NCI-H2107 (cell line): ENCODE measurements around the gene TRAF1.

Source experiments
- DNase-seq: peaks from one replicate; lab custom pipeline; 2025; lab: John Stamatoyannopoulos, UW

Gene TRAF1

DNA sequence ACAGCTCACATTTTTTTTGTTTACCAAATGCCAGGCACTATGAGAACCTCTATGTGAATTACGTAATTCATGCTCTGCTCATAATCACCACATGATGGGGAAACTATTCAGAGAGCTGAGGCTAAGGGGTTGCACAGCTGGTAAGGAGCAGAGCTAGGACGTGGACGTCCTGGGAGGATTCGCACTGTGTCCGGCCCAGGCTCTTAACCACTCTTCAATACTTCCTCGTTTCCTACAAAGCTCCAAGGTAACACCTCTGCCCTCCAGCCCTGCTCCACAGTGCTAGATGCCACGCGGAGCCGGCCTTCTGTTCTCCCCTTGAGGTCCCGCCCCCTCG is 58.3 kb downstream of the TRAF1 start:
- DNase-seq, result no peak

DNA sequence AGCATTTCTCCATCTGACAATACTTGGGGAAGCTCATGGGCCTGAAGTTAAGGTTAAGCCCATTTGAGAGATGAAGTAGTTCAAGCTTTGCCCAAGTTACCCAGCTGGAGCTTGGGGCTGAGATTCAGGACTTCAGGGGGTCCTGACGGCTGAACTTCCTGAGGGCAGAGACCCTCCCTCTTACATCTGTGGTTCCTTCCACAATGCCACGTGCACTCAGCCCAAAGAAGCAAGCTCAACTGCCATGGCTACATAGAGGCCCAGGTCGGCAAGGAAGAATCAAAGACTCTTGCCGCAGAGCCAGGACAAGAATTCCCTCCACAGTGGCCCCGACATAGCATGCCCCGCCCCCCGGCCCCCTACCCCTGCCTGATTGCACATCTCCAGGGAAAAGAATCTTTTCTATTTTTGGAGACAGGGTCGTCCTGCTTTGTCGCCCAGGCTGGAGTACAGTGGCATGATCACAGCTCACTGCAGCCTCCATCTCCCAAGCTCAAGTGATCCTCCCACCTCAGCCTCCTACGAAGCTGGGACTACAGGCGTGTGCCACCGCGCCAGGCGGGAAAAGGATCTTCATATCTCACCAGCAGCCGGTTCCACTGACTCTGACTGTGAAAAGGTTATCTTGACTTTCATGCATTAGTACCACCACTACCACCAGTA is 58.8 kb downstream of the TRAF1 start:
- DNase-seq, result no peak

DNA sequence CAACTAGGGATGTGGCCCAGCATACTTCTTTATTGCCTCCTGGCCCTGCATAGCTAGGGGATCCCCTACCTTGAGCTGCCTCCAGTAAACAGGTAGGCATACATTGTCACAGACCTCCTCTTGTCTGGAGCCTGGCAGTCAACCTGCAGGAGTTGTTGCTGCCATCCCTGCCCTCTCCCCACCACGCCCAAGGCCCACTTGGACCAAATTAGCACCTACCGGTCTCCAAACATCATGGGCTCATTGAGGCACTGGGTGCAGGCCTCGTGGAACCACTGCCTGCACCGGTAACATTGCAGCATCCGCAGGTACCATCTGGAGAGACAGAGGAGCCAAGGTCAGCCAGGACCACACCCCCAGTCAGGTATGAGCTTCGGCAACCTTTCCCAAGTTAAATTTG is 59.9 kb downstream of the TRAF1 start:
- DNase-seq, result no peak

DNA sequence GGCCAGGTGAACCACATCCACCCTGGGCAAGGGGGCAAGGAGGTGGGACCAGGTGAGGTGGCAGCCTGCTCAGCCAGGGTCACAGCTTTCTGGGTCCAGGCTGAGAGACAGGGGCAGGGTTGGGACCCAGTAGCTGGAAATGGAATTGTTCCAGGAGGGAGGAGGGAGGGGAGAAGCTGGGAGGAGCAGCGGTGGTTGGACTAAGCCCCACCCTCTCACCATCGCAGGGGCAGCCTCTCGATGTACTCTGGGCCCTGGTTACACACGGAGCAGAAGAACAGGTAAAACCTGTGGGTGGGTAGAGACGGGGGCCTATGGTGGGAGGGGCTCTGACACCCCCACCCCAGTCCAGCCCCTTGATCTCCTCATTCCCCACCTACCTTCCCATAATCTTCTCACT is 60.8 kb downstream of the TRAF1 start:
- DNase-seq, result no peak

DNA sequence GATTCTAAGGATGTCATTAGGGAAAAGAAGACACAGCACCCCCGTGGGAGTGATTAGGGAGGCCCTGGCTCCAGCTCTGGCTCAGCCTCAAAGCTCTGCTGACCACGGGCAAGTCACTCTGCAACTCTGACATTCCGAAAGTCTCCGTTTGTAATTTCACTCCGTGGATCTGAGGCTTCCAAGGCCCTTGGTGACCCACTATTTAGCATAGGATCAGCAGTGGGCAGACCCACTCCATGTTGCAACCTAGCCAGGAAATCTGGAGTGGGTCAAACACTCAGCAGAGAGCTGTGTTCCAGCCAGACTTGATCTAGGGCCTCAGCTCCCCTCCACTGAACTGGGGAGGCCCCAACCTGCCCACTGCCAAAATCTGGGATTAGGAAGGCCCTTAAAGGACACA is 61.4 kb downstream of the TRAF1 start:
- no peak for DNase-seq

DNA sequence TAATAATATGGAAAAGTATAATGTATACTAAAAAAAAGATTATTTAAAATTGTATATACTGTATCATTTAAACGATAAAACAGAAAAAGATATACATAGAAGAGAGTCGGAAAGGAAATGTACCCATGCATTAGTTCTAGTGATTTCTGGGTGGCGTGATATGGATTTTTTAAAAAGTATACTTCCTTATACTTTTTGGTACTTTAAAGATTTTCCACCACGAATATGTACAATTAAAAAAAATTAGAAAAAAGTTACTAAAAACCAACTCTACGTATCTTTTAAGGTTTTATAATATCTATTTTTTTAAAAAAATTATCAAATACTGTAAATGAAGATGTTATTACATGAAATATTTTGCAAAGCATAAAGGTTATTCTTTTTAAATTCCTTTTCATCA is 61.9 kb downstream of the TRAF1 start:
- DNase-seq, result no peak

DNA sequence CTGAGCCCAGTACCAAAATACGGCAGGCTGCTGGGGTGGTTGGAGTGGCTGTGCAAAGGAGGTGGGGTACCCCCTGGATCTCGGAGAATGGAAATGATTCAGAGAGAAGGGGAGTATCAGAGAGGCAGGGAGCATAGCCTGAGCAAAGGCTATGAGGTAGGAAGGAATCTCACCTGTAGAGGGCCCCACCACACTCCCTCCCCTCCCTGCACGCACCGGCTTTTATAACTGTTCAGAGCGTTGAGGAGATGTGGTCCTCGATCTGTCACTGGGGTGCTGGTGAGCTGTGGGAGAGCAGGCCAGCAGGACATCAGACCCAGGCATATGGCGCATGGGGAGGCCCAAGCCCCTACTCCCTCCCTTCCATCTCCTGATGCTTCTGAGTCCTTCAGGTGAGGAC is 62.8 kb downstream of the TRAF1 start:
- no peak for DNase-seq

DNA sequence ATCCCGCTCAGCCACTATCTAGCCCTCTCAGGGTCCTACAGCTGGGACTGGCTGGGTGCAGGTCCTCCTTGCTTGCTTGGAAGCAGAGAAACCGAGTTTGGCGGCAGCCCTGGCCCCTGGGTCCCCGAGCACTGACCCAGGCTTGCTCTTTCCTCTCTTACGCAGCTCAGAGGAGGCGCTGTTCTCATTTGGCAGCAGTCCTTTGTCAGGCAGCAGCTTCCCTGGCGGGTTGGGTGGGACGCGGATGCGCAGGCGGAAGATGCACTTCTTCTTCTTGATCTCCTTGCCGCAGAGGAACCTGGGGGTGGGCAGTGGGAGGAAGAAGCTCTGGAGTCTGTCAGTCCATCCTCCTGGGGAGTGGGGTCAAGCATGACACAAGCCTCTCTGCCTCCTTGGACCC is 64.1 kb downstream of the TRAF1 start:
- no peak for DNase-seq

DNA sequence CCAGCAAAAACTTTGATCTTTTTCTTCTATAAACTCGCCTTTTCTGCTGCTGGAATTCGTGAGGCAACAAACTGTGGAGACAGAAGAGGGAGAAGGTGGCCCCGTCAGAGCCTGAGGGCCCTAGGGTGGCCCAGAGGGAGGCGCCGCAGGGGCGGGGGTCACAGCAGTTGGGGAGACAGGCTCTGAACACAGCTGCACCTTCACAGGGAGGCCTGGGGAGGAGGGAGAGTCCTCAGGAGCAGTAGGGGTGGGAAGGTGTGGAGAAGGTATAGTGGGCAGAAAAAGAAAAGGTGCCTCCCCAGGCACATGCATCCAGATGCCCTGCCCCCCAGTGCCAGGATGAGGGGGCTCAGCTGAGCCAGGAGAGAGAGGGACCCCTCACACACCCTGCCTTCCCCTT is 64.7 kb downstream of the TRAF1 start:
- no peak for DNase-seq

DNA sequence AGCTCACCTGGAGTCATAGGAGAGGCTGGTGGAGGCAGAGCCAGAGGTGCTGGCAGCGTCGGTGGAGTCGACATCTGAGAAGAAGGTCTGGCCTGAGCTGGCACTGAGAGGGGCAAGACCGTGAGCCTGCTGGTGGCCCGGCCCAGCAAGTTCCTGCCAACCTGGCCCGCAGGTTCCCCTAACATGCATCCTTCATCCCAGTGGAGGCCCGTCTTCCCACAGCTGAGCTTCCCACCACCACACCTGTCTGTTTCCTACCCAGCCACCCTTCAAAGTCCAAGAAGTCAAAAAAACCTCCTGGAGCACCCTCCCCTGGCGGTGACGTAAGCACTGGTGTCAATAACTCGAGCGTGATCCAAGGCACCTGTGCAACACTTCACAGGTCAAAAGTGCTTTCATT is 66.5 kb downstream of the TRAF1 start:
- DNase-seq, result no peak

DNA sequence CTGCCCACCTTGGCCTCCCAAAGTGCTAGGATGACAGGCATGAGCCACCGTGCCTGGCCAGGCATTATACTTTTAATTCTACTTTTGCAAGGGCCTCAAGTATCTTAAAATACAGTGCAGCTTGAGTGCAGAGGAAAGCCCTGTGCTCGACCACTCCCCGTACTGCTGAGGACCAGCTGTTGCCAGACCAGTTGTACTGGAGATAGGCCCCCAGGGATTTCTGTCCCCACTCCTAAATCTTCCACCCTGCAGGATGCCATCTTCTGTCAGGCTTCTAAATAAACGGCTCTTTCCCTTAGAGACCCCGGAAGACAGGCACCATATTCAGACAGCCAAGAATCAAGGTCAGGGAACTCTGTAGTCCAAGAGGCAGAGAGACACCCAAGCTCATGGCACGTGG is 67.2 kb downstream of the TRAF1 start:
- no peak for DNase-seq

DNA sequence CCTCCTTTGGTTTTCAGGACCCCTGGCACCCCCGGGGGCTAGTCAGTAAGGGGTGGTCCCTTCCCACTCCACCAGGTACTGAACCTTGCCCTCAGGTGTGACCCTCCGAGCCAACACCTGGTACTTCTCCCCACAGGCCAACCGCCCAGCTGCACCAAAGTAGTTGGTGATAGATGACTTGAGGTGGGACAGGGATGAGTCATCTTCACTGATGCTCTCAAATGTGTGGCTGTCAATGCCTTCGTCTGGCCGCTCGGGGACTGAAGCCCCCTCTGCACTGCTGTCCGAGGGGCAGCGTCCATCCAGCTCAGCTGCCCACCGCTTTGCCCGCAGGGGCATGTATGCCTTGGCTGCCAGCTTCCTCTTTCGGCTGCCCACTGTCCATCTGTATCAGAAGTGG is 68.7 kb downstream of the TRAF1 start:
- DNase-seq, result no peak

DNA sequence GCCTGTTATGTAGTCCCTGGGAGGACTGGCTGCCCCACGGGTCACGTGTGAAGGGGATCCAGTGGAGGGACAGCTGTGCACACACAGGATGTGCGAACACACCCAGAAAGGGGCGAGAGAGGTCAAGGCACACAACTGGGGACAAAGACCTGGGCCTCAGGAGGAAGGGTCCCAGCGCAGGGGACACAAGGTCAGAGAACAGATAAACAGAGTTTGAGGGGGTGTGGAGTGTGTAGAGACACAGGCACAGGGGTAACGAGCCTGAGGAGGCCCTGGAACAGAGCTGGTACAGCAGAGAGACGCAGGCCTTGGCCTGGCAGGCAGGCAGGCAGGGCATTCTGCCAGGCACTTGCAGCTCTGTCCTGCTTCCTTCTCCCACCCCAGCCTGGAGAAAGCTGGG is 69.1 kb downstream of the TRAF1 start:
- DNase-seq, result no peak

DNA sequence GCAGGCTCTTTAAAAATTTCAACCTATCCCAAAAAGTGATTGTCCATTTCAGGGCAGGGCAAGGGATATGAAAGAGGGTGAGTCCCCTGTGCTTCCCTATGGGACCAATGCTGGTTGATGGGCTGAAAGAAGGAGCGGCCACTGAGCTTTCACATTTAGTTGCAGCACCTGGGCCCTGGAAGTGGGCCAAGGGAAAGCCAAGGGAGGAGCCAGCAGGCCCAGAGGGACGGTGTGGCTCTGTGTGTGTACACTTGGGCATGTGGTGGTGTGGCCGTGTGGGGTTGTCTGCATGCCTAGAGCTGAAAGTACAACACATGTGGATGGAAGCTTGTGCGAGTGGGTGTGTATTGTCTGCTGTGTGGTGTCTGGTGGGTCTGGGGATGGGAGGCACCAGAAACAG is 69.9 kb downstream of the TRAF1 start:
- peak; percentile 15 for DNase-seq

DNA sequence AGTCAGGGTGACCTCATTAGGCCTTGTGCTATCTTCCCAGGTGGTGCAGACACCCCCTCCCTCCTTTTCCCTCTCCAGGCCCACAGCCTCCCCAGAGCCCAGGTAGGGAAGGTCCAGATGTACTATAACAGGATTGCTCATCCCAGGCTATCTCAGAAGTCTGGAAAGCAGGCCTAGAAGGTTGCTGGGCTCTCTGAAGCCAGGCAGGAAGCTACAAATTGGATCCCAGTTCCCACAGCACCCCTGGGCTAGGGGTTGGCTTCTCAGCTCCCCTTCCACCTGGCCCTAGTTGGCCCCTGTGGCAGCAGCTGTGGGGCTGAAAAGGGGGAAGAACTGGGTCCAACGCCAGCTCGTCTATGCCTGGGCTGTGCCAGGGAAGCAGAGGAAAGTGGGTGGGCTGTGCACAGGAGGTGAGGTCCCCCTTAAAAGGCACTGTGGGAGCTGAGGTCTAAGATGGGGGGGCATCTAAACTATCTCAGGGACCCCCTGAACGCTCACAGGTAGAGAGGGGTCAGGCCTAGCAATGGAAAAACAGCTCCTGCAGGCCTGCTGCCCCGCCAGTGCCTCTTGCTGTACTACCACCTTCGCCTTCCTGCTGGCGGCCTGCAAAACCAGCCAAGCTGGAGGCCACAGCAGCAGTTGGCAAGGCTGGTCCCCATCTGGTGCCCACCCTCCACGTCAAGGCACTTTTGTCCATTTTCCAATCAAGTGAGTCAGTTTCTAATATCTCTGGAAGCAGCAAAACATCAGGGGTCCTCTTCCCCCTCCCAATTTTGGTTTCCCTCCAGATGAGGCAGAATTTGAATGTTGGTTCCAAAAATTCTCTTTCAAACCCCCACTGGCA is 70.5 kb downstream of the TRAF1 start:
- DNase-seq, result no peak

DNA sequence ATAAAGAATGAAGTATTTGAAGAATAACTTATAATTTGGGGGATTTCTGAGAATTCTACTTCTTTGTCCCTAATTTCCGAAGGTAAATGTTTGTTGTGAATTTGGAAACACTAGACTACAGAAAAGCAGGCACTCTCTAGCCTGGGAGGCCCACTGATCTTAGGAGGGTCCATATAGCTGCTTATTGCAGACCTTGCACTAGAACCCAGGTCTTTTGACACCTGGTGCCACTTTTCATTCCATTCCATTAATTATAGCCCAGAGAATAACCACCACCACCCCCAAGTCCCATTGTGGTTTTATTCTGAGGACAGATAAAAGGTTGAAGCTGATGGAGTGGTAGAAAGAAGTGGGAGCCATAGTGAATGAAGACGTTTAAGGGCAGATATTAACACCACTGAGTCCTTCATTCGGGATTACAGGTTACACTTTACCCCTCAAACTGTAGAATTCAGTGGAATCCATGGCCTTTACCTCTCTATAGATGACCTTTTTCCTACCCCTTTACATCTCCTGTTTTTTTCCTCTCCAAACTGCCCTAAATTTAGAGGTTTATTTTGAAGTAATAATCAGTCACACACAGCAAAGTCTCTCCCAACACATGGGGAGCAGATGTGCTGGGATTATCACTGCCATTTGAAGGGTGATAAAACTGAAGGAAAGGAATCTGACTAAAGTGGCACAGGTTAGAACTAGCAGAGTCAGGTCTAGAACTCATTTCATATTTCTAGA is 71.8 kb downstream of the TRAF1 start:
- DNase-seq, result no peak

DNA sequence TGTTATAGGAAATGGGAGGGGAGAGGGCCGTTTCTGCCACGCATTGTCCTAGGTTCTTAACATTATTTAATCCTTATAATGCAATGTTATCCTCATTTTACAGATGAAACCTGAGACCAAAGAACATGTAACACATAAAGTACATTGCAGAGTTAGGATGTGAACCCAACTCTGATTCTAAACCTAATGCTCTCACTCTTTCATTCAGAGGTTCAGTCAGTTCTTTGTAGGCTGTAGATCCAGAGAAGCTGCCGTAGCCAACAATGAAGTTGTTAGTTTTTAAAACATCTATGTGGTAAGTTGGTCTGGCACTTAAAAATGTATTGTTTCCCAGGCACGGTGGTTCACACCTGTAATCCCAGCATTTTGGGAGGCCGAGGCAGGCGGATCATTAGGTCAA is 73.4 kb downstream of the TRAF1 start:
- DNase-seq, result no peak
